HG02938 (cell line): ENCODE measurements around the gene TENT5C.
A peak's percentile ranks its signal among the peaks of the same experiment; 100 is the strongest.

Experiments
- ATAC-seq: cut with Tn5 transposase; IDR thresholded peaks from one replicate; pipeline ENCODE4 v1.9.1; 2021; ENCODE audit warnings: mild to moderate bottlenecking, moderate library complexity; ENCODE audit not compliant: unreplicated experiment

The TENT5C gene

GRCh38 chr1:117673405-117673804 lies 67.6 kb downstream of the TENT5C start:
- no peak for ATAC-seq

DNA sequence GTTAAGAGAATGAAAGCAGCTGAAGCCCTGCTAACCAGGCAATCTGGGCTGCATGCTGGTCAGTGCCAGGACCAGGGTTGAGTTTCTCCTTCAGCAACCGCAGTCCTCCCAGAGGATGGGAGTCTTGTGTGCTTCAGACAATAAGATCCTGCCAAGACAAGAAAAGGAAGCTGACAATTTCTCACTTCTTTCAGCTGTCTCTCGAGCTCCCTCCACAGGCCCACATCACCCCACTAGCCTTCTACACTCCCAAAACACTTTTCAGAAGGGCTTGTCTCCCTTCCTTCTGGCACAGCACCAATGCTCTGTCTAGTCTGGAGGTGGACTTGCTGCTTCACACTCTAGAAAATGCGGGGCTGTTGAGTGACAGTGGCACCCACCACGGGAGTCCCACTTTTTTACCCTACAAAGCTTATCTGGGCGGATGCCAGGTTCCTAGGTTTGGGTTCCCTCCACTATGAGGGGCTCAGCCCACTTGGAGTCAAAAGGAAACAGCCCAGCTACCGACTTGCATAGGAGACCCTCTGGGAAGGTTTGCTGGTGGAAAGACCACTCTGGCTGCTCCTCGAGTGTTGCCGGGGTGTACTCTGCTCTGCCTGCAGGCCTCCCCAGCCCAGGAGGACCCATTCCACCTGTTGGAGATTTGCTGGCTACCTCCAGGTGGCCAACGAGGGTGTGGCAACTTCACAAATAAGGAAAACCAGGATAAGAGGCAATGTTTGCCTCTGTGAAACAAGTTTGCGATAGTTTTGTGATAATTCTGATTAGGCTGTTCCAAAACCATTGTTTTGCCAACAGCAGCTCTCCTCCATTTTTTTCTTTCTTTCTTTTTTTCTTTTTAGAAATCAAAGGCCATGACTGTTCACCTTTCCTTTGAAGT lies 68.9 kb downstream of the TENT5C start:
- ATAC-seq: peak; percentile 73

DNA sequence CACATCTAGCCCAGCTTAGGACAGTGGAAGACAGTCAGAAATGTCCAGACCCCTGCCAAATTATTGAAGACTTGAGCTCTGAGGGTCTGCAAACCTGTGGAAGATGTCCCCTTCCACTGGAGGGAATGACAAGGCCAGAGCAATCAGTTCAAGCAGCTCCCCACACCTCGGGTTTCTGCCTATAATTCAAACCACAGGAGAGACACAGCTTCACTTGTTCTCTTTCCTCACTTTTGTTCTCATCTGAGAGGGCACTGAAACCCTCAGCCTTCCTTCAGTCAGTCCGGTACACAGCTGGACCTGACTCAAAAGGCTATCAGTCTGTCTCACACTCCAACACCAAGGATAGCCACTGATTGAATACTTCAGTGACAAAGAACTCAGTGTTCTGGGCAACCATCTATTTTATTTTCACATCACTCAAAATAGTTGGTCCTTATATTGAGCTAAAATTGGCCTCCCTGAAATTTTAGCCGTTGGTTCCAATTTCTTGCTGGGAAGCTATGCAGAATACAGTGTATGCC lies 70.1 kb downstream of the TENT5C start:
- ATAC-seq: no peak

DNA sequence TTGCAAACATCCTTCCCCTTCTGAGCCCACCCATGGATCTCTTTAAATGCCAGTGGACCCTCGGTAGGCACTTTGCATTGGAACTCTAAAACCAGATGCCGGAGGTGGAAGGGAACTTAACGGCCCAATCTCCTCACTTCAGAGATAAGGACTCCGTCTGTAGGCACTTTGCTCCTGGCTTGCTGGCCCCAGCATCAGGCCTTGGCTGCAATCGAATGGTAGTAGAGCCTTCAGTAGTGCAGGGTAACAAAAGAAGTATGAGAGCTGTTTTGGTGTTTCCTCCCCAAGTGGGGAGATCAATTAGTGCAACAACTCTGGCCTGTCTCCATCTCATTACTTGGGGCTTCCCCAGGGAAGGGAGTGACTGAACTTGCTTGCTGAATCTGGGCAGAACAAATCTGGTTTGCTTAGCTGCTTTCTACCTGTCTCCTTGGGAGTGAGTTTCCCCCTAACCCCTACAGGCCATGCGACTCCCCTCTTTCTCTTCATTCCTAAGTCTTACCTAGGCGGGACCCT lies 70.8 kb downstream of the TENT5C start:
- ATAC-seq: no peak
